Activated CD8-positive, alpha-beta memory T cell treated with anti-CD3 and anti-CD28 coated beads, Interleukin-2, amount 50 U/mL, for 1 hour (primary cell): ENCODE results near the gene LRPPRC.

Experiments
- DNase-seq: peaks from one replicate; pipeline ENCODE4 v3.0.0-alpha.2; 2020; ENCODE audit errors: extremely low read depth

LRPPRC gene

DNA sequence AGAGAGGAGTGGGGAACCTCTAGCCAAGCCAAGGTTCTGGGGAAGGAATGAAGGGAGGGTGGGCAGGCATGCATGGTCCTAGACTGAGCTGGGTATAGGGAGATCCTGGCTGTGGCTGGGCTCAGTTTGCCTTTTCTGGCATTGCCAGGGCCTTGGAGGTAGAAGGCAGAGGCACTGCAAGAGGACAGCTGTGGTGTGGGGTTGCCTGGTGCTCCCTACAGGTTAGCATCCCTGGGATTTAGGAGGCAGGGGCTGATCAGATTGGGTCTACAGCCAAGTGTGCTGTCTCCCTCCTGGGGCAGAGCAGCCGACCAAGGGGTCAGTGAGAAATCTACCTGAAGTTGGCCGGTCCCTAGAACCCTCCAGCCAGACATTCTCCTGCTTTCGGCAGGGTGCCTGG lies 141.1 kb downstream of the LRPPRC start:
- no peak for DNase-seq

DNA sequence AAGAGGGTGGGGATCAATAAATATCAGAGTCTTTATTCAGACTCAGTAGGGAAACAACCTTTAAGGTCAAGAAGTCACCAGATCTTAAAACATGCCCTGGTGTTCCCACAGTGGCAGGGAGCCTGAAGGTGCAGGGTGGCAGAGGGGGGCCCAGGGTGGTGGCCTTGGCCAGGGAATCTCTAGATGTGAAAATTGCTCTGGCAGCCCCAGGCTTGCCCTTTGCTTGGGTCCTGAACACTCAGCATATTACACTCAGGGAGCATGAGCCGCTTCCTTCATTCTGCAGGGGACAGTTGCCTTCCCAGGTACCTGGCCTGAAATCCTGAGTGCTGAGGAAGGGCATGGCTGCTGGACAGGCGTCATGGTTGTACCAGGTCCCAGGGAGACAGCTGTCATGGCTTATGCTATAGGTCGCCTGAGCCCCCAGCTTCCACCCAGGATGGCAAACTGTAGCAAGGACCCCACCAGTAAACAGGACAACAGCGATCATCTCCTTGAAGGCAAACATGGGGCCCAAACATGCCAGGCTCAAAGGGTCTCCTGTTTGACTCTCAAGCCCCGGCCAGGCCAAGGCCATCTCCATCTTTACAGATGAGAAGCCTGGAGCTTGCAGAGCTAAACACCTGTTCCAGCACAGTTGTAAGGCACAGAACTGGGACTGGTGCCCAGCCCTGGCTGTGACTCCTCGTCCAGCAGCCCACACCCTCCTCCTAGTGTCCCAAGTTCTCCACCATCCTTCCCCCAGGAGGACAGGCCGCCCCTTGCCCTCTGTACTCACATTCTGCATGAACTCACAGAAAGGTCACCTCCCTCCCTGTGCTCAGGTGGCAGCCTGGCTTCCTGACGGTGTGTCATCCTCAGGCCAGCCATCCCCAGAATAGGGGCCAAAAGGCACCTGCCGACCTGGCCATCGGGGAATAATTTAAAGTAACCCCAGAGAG lies 142.4 kb downstream of the LRPPRC start:
- DNase-seq, result no peak

DNA sequence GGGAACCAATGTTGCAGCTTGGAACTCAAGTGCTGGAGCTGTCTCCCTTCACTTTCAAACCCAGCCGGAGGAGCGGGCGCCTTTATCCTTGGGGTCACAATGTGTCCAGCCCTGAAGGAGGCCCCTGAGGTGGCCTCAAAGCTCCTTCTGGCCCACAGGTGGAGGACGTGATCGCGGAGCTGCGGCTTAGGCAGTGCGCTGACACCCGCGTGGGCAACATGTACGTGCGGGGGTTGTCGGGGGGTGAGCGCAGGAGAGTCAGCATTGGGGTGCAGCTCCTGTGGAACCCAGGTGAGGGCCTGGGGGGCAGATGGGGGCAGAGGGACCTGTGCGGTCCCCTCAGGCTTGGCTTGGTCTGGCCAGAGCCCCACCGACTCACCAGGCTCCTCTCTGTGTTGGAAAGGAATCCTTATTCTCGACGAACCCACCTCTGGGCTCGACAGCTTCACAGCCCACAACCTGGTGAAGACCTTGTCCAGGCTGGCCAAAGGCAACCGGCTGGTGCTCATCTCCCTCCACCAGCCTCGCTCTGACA lies 143.5 kb downstream of the LRPPRC start:
- DNase-seq, result no peak

DNA sequence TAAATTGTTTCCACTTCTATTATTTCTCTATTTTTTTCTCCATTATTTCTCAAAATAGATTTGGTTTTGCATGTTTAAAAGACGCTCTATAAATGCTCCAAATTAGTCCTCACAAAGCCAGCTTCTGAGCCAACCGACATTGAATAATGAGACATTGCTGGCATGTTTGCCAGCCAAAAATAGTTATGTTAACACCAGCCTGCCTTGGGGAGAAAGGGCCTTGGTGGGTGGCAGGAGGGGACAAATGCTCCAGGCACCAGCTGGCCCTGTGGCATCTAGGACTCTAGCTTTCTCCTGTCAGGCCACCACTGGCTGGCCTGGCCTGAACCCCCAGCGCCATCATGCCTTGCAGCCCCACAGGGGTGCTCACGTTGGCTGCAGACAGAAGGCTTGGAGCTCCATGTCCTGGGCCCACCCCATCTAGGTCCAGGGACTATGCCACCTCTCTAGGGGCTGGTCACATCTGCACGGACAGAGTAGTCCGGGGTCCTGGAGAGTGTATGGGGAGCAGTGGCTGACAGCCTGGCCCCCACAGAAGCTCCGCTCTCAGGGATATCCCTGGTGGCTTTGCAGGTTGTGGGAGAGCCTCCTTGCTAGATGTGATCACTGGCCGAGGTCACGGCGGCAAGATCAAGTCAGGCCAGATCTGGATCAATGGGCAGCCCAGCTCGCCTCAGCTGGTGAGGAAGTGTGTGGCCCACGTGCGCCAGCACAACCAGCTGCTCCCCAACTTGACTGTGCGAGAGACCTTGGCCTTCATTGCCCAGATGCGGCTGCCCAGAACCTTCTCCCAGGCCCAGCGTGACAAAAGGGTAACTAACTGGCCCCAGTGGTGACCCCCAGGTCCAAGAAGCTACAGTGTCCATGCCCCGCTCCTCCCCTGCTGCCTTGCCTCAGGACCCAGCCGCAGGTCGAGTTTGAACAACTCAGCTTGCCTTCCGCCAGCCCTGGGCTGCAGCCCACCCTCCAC lies 144.5 kb downstream of the LRPPRC start:
- no peak for DNase-seq

DNA sequence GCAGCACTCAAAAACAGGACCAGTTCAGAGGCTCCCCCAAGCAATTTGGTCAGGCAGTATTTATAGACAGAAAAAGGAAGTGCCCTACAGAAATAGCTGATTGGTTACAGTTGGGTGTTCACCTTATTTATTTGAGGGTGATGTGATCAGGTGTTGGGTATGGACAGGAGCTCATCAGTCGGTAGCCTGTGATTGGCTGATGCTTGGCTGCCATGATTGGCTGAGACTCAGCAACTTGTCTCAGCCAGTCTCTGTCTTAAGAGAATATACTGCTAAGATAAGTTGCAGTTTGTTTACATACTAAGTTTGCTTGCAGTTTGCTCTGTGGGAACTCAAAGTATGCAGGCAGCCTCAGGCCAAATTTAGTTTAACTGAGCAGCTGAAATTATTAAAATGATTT lies 147.6 kb downstream of the LRPPRC start:
- DNase-seq, result no peak

DNA sequence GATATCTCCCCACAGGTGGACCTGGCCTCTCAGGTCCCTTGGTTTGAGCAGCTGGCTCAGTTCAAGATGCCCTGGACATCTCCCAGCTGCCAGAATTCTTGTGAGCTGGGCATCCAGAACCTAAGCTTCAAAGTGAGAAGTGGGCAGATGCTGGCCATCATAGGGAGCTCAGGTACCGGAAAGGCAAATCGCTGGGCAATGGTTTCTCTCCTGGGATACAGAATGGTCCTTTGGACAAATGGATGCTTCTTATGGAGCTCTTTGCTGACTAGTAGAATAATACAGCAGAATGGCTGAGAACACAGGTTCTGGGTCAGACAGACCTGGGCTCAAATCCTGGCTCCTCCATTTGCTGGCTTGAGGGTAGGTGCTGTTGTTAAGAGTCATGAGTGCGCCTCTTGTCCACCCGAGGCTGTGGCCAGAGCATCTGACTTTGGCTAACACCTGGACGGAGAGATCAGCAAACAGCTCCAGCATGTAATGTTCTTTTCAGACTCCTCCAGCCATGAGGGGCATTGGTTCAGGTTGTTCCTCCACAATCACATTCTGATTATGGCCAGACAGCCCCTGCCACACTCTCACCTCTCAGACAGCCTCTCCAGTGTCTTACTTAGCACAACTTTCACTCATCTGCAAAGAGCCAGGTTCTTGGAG lies 149.5 kb downstream of the LRPPRC start:
- DNase-seq, result no peak

DNA sequence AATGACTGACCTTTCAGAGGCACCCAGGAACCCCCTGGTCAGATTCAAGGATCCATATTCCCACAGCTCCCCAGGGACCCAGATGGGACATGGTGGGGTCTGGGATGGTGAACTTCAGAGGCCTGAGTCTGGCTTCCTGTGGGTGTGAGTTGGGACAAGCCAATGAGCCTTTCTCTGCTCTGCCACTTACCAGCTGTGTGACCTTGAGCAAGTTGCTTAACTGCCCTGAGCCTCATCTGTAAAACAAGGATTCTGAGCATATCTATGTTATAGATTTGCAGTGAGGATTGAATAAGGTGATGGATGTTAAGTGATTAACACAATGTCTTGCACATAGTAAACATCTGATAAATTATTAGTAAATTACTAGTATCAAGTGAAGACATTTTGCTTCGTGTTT lies 150.6 kb downstream of the LRPPRC start:
- no peak for DNase-seq

DNA sequence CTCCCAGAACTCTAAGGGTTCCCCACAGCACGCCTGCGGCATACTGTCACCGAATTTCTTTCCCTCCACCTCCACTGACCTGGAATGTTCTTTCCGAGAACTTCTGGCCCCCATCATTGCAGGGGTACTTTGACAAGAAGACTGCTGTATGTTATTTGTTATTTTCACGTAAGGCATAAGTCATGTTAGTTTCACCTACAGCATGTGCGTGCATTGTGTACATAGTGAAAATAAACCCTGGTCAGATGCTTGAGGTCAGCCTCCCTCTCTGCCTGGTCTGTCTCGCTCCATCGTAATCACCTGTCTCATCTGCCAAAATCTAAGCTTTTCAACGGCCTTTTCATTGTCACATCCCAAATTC lies 152.9 kb downstream of the LRPPRC start:
- DNase-seq, result no peak

DNA sequence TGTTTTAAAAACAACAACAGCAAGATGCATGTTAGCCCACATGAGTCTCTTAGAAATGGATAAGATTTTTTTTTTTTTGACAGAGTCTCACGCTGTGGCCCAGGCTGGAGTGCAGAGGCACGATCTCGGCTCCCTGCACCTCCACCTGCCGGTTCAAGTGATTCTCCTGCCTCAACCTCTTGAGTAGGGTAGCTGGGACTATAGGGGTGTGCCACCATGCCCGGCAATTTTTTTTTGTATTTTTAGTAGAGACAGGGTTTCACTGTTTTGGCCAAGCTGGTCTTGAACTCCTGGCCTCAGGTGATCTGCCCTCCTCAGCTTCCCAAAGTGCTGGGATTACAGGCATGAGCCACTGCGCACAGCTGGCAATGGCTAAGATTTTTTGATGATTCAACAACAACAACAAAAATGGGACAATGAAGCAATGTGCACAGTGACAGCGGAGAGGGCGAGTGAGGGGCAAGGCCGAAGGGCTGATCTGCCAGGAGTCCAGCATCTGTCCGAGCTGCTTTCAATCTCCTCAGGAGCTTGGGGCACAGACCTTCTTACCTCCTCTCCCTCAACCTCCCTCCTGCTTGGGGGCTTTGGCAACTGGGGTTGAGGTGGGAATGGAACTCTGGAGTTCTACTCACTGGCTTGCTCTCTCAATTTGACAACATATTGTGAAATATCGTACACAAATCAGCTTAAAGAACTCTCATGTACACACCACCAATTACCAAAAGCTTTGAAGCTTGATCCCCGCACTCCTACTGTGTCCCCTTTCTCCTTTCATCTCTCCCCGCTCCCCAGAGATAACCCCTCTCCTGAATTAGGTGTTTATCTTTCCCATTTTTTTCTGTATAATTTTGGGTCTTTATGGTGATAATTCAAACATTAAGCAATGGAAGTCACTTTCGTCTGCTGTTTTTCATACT lies 153.6 kb downstream of the LRPPRC start:
- DNase-seq, result no peak

DNA sequence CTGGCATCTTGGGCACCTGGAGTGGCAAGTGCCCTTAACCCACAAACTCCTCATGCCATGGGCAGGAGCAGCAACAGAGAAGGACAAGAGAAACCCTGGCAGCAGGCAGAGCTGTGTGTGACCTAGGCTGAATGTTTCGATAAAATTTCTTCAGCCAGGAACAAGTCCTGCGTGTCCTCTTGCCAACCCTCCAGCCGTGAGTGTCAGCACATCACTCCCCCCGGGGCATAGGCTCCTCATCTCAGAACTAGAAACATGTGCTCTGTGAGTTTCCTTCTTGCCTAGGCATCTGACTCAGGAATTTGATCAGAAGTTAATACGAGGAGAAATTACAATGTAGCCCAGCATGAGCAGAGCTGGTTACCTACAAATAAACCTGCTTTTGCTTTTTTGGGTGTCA lies 154.8 kb downstream of the LRPPRC start:
- DNase-seq, result no peak

DNA sequence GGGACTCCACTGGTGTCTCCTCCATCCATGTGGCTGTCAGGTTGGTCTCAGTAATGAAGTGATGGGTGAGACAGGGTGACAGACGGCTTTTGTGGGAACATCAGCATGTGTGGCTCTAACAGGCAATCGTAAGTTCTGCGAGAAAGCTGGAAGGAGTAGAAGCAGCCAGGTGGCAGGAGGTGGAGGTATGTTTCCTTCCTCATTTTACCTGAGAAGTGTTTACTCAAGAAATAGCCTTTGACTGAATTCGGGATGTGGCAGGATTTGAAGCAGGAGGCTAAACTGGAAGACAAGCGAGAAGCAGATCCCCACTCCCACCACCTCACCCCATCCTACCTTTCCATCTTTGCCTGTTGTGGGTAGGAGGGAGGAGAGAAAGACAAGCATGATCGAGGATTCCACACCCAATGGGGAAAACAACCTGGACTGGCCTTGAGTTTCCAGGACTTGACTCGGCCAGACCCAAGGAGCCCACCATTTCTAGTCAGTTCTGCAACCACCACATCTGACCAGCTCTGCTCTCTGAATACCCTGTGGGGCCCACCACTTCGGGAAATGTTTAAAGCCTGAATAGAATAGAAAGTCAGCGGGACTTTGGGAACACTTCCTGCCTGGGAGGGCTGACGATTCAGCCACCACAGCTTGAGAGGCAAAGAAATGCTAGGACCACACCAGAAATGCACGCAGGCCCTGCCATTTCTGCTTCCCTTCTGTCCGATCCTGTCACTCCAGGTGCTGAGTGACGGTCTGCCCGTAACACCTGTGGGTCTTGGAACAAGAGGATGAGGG lies 155.8 kb downstream of the LRPPRC start:
- no peak for DNase-seq

DNA sequence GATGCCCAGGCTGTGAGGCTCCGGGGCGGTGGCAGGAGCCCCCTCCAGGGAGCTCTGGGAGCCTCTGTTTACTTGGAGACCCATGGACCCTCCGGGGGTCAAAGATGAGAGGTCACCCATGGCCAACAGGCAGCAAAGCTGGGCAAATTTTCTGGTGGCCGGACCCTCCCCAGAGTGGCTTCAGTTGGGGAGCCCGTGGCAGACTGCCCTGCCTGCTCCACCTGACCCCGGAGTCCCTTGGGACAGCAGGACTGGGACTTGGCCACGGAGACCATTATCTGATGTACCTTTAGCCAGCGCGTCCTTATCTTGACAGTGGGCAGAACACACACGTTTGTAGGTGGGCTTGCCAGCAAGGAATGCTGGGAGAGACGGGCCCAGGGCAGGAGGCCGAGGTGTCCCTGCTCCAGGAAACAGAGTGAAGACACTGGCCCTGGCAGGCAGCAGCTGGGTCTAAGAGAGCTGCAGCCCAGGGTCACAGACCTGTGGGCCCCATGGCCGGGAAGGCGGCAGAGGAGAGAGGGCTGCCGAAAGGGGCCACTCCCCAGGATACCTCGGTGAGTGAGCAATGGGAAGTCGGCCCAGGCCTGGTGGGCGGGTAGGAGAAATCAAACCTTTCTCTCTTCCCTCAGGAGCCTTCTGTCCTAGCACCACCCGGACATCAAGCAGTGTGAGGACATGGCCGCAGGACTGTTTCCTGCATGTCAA lies 157.1 kb downstream of the LRPPRC start, which contains the start of the genes ABCG5 and ABCG8:
Gene ABCG5 (minus strand): TSS at position 280 of the 708 bp plus-strand sequence. CDS start 160 bp downstream, at position 120.
Gene ABCG8 (plus strand): TSS at position 412 of the 708 bp plus-strand sequence. CDS start 83 bp downstream, at position 495.
- no peak for DNase-seq

DNA sequence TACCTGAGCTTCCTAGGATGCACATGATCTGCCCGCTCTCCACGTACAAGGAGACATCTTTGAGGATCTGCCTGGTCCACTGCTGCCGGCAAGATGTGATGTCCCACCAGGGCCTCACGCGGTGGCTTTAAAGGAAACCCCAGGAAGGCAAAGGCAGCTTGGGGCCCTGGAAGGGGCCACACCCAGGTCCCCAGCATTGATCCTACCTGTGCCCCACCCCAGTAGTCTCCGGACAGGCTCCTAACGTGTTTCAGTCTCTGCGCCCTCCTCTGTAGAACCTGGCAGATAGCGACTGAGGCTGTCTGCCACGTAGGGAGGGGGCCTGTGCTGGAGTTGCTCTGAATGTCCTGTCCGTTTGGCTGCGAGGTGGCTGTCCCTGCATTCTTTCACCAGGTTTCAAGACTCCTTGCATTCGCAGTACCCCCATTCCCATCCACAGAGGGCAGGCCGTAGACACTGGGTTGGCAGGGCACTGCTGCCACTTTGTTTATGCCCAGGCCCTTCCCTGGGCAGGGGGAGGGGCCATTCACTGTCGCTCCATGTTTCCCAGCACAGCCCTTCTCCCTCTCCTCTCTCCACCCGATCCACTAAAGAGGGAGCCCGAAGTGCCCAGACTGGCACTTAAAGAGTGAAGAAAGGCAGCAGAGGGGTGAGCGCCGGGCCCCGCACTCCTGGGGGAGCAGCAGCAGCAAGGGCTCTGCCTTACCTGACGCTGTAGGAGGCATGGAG lies 157.8 kb downstream of the LRPPRC start:
- DNase-seq, result no peak

DNA sequence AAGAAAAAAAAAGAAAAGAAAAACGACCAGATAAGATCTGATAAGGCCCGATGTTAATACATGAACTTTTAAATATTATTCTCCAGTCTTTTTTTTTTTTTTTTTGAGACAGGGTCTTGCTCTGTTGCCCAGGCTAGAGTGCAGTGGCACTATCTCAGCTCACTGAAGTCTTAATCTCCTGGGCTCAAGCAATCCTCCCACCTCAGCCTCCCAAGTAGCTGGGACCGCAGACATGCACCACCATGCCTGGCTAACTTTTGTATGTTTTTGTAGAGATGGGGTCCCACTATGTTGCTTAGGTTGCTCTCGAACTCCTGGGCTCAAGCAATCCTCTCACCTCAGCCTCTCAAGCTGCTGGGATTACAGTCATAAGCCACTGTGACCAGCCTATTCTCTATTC lies 158.8 kb downstream of the LRPPRC start:
- no peak for DNase-seq
